Gastroesophageal sphincter (tissue), 4 donors: ENCODE measurements around the gene LDLRAD3. TPM values are rescaled to one million over a fixed set of nuclear protein-coding genes. Genes with fewer than 3 reads are reported as not detected.

Source experiments
- ATAC-seq: fragments of 150-250 bp; one replicate; pipeline ENCODE4 v1.9.1; 2016; ENCODE audit warnings: mild to moderate bottlenecking, moderate library complexity
- H3K27ac ChIP-seq, 4 donors: fragments of 200-600 bp; sonication (generic) in 3 of 4; 1 replicate in 3 of 4; 2 replicates in 1 of 4; pipeline ENCODE4 v1.5.1; 2016 to 2019
- H3K27me3 ChIP-seq: fragments of 200-600 bp; sonication (generic); one replicate; pipeline ENCODE4 v1.5.1; 2019
- H3K36me3 ChIP-seq, 2 donors: fragments of 200-600 bp; sonication (generic); one replicate each; pipeline ENCODE4 v1.5.1; 2019; ENCODE audit warnings: control low read depth in 1 of 2
- H3K4me1 ChIP-seq, 3 donors: fragments of 200-600 bp; sonication (generic); 1 replicate in 2 of 3; 2 replicates in 1 of 3; pipeline ENCODE4 v1.5.1; 2016 to 2019; ENCODE audit warnings: control low read depth in 2 of 3
- H3K4me3 ChIP-seq, 2 donors: fragments of 200-600 bp; sonication (generic); one replicate each; pipeline ENCODE4 v1.5.1; 2019; ENCODE audit warnings: mild to moderate bottlenecking in 1 of 2, moderate library complexity in 1 of 2
- H3K9me3 ChIP-seq, 3 donors: fragments of 200-600 bp; sonication (generic); one replicate each; pipeline ENCODE4 v1.5.1; 2017 to 2019; ENCODE audit warnings: control low read depth in 2 of 3
- EP300 ChIP-seq: sonication (generic); formaldehyde crosslinking; IDR thresholded peaks from one replicate; pipeline ENCODE4 v1.6.1; 2017; ENCODE audit warnings: antibody characterized with exemption, mild to moderate bottlenecking
- POLR2A ChIP-seq, 2 donors: fragments of 450-650 bp; IDR thresholded peaks; one replicate each; pipeline ENCODE4 v1.6.1; 2017; ENCODE audit warnings: antibody characterized with exemption in 2 of 2, mild to moderate bottlenecking in 2 of 2, moderate library complexity in 1 of 2
- POLR2AphosphoS5 ChIP-seq: sonication (generic); formaldehyde crosslinking; IDR thresholded peaks from one replicate; pipeline ENCODE4 v1.6.1; 2017; ENCODE audit warnings: antibody characterized with exemption
- WGBS, 2 donors: methylation state at CpG; one replicate each; pipeline ENCODE4 v1.1.5; 2018; ENCODE audit warnings: low coverage in 1 of 2; 5-methylcytosine and 5-hydroxymethylcytosine counted together
- total RNA-seq, 4 donors: library from RNA; depleted of rRNA; stranded (reverse); fragments of >200 nt; gene quantifications; one replicate each; pipeline ENCODE4 v1.1.0, GENCODE V29; 2016
- TF ChIP-seq, protein P1 (sequence below), 4 experiments: fragments of 200-600 bp in 2 of 4; fragments of 450-650 bp in 2 of 4; sonication (generic) in 1 of 4; IDR thresholded peaks; one replicate each; pipeline ENCODE4 v1.5.1; 2017 to 2019; ENCODE audit warnings: antibody characterized with exemption in 4 of 4, mild to moderate bottlenecking in 2 of 4, moderate library complexity in 2 of 4

Gene LDLRAD3
- total RNA-seq, 4 donors from 2014 or later = 4.0 to 8.9 (median 7.2) TPM

- H3K9me3 ChIP-seq = no peaks in the 10 kb centered on the region
- ATAC-seq = no peak
- H3K27me3 ChIP-seq = no peaks in the 10 kb centered on the region
- no peak overlapping the region for H3K27ac ChIP-seq
- H3K4me3 ChIP-seq = no peak overlapping the region
- H3K4me1 ChIP-seq = no peaks in the 10 kb centered on the region
- 54 to 57% methylated on average over 4 to 7 of the region's 7 CpGs for WGBS, 2 donors
- H3K36me3 ChIP-seq = no peaks in the 10 kb centered on the region
- no peak for TF ChIP-seq EP300
- no peak for TF ChIP-seq POLR2A (IDR thresholded peaks at IDR 0.05)
- TF ChIP-seq POLR2AphosphoS5 = no peak
- TF ChIP-seq, protein P1, sequence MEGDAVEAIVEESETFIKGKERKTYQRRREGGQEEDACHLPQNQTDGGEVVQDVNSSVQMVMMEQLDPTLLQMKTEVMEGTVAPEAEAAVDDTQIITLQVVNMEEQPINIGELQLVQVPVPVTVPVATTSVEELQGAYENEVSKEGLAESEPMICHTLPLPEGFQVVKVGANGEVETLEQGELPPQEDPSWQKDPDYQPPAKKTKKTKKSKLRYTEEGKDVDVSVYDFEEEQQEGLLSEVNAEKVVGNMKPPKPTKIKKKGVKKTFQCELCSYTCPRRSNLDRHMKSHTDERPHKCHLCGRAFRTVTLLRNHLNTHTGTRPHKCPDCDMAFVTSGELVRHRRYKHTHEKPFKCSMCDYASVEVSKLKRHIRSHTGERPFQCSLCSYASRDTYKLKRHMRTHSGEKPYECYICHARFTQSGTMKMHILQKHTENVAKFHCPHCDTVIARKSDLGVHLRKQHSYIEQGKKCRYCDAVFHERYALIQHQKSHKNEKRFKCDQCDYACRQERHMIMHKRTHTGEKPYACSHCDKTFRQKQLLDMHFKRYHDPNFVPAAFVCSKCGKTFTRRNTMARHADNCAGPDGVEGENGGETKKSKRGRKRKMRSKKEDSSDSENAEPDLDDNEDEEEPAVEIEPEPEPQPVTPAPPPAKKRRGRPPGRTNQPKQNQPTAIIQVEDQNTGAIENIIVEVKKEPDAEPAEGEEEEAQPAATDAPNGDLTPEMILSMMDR (IDR thresholded peaks at IDR 0.05) = no peak
Observed at GRCh38 chr11:36212564-36213392, 268.9 kb downstream of the LDLRAD3 start.

DNA sequence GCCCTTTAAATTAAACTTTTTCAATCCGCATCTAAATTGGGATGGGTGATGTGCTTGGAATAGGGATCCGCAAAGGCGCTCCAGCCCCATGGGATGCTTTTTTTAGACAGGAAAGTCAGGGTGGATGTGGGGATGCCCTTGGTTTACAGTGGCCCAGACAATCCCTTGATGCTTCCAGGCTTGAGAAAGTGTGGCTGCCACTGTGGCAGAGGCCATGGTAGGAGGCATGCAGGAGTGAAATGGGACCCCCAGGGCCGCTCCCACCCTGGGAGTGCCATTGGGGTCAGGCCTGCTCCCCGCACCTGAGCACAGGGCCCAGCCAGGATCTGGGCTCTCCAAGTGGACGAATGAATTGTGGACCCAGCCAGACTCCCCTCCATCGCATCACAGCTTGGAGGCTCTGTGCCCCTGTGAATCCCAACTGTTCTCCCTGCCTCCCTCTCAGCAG, 269.6 kb downstream of the LDLRAD3 start:
- no peaks in the 10 kb centered on the region for H3K4me1 ChIP-seq
- 67 to 86% methylated on average over 3 to 6 of the region's 7 CpGs for WGBS, 2 donors
- no peak overlapping the region for H3K4me3 ChIP-seq
- no peaks in the 10 kb centered on the region for H3K9me3 ChIP-seq
- H3K27ac ChIP-seq = no peak overlapping the region
- TF ChIP-seq, protein P1 (IDR thresholded peaks at IDR 0.05) = no peak
- TF ChIP-seq POLR2AphosphoS5 = no peak
- TF ChIP-seq POLR2A (IDR thresholded peaks at IDR 0.05) = no peak
- TF ChIP-seq EP300 = no peak
- ATAC-seq = no peak
- H3K36me3 ChIP-seq = no peaks in the 10 kb centered on the region
- H3K27me3 ChIP-seq = no peaks in the 10 kb centered on the region

DNA sequence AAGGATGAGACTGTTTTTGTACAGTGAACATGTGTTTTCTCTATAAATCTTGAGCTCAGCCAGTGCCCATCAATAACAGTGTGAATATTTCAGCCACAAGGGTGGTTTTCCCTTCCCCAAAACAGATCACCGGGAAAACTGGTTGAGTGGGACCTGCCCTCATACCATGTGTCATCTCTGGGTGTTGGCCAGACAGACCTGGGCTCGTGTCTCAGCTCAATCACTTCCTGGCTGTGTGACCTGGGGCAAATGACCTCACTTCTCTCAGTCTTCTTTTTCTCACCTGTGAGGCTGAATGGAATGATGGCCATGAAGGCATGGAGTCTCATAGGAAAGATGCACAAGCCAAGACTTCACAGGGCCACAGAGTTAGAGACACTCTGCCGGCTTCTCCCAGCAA, 270.6 kb downstream of the LDLRAD3 start:
- H3K4me3 ChIP-seq = no peak overlapping the region
- no peak for TF ChIP-seq EP300
- TF ChIP-seq POLR2AphosphoS5 = no peak
- TF ChIP-seq, protein P1 (IDR thresholded peaks at IDR 0.05) = no peak
- no peak for TF ChIP-seq POLR2A (IDR thresholded peaks at IDR 0.05)
- no peaks in the 10 kb centered on the region for H3K9me3 ChIP-seq
- H3K27ac ChIP-seq = no peak overlapping the region
- no peaks in the 10 kb centered on the region for H3K27me3 ChIP-seq
- H3K4me1 ChIP-seq = no peaks in the 10 kb centered on the region
- no peak for ATAC-seq
- H3K36me3 ChIP-seq = no peaks in the 10 kb centered on the region
- WGBS, 2 donors = 60 to 100% methylated on average over 1 of the region's 3 CpGs

DNA sequence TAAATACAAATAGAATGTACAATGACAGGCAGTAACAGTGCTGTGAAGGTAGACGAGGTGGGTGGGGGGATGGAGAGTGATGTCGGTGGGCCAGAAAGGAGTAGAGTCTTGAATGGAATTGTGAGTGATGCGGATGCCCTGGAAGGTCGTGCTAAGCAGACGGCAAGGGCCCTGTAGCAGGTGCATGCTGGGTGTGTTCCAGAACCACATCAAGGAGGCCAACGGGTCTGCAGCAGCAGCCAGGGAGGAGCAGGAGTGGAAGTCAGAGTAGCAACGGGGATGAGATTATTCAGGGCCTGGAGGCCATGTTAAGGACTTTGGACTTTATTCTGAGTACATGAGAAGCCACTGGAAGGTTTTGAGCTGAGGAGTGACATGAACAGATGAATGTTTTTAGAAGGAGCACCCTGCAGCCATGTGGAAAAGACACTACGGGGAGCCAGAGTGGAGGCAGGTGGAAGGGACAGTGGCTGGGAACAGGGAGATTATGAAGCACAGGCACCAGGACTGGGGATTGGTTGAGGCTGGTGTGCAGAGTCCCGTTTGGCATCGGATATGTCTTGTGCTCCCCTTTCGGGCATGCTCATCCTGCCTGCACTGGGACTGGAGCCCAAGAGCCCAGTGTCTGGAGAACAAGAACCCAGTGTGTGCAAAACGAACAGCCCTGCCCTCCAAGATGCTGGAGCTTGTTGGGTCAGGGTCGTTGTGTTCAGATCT, 271.3 kb downstream of the LDLRAD3 start:
- Histone ChIP-seq H3K27ac (no peak overlapping the region), H3K4me3 (no peak overlapping the region), H3K36me3 (no peaks in the 10 kb centered on the region), H3K4me1 (no peaks in the 10 kb centered on the region), H3K27me3 (no peaks in the 10 kb centered on the region), H3K9me3 (peaks cover 0 to 4% (median 0%) of the 10 kb centered on the region in 3 donors)
- WGBS, 2 donors = 84 to 85% methylated on average over 11 to 13 of the region's 13 CpGs
- TF ChIP-seq, protein P1 (IDR thresholded peaks at IDR 0.05) = no peak
- TF ChIP-seq EP300 = no peak
- TF ChIP-seq POLR2A (IDR thresholded peaks at IDR 0.05) = no peak
- TF ChIP-seq POLR2AphosphoS5 = no peak
- ATAC-seq = no peak
